Psoas muscle (tissue), 8 donors: ENCODE results near the gene SOWAHB. TPM values are rescaled to one million over a fixed set of nuclear protein-coding genes. Genes with fewer than 3 reads are reported as not detected.

Experiments
- ATAC-seq, 4 donors: fragments of 200-7000 bp; cut with Tn5 transposase; one replicate each; pipeline ENCODE4 v1.9.1; 2020; ENCODE audit warnings: moderate library complexity in 3 of 4, mild to moderate bottlenecking in 2 of 4
- DNase-seq, 2 donors: peaks; one replicate each; pipeline ENCODE4 v3.0.0-alpha.2; 2020
- H3K27ac ChIP-seq: fragments of 200-600 bp; one replicate; pipeline ENCODE4 v1.8.0; 2022
- H3K27me3 ChIP-seq, 3 donors: fragments of 200-600 bp in 1 of 3; one replicate each; pipeline versions ENCODE4 v1.6.1 to v1.8.0; 2013 to 2022; ENCODE audit warnings: low read length in 2 of 3, mild to moderate bottlenecking in 2 of 3, moderate library complexity in 1 of 3; ENCODE audit not compliant: insufficient read depth in 3 of 3
- H3K36me3 ChIP-seq, 2 donors: fragments of 200-600 bp in 1 of 2; one replicate each; pipeline versions ENCODE4 v1.6.1 to v1.8.0; 2013 to 2022; ENCODE audit warnings: low read depth in 1 of 2, mild to moderate bottlenecking in 1 of 2, moderate library complexity in 1 of 2; ENCODE audit not compliant: insufficient read depth in 1 of 2
- H3K4me1 ChIP-seq: fragments of 200-600 bp; one replicate; pipeline ENCODE4 v1.8.0; 2022
- H3K4me3 ChIP-seq: fragments of 200-600 bp; one replicate; pipeline ENCODE4 v1.8.0; 2022; ENCODE audit warnings: mild to moderate bottlenecking
- H3K9me3 ChIP-seq: fragments of 200-600 bp; one replicate; pipeline ENCODE4 v1.8.0; 2022
- WGBS, 3 donors: extraction: QIAGEN DNeasy Blood & Tissue Kit; methylation state at CpG; one replicate each; pipeline versions ENCODE4 v1.1.6 to v1.1.7; 2013; 5-methylcytosine and 5-hydroxymethylcytosine counted together
- intact Hi-C, 2 donors: fragments of 100-400 bp; cut with DNase I; formaldehyde crosslinking; loops; one replicate each; pipeline versions ENCODE4 v1.11.0 to v1.14.2; 2022
- polyA plus RNA-seq, 3 donors: library from polyadenylated mRNA; stranded (reverse); fragments of 200-250 nt; gene quantifications; one replicate each; pipeline ENCODE4 v1.2.3, GENCODE V29; 2013
- total RNA-seq, 4 donors: library from RNA; stranded (reverse); fragmentation: NEBNext Ultra II Directional in 2 of 4; extraction: Animal tissue kit (Norgen Biotek cat#: 25700) in 2 of 4; gene quantifications; one replicate each; pipeline versions ENCODE4 v1.2.1 to v1.2.4, GENCODE V29; 2021 to 2023
- TF ChIP-seq, protein P1 (sequence below): fragments of 200-600 bp; IDR thresholded peaks from one replicate; pipeline ENCODE4 v1.8.0; 2022; ENCODE audit warnings: antibody characterized with exemption
- donor health status: healthy with polysubstance abuse.
- donor health status: DM: no; HTN: no; CAD: no; lungs with moderate emphysema.
- donor health status: Bipolar disorder and iron deficiency.
- donor health status: healthy.
- donor health status: DM: yes; HTN: yes; CAD: no.
- donor health status: DM: no; HTN: no; CAD: no.
- donor health status: DM: no; HTN: no; CAD: no.
- donor health status: DM: yes; HTN: yes; CAD: no.

SOWAHB gene
- total and polyA plus RNA-seq, 7 donors: 0.03 to 0.09 TPM; not detected in 5

DNA sequence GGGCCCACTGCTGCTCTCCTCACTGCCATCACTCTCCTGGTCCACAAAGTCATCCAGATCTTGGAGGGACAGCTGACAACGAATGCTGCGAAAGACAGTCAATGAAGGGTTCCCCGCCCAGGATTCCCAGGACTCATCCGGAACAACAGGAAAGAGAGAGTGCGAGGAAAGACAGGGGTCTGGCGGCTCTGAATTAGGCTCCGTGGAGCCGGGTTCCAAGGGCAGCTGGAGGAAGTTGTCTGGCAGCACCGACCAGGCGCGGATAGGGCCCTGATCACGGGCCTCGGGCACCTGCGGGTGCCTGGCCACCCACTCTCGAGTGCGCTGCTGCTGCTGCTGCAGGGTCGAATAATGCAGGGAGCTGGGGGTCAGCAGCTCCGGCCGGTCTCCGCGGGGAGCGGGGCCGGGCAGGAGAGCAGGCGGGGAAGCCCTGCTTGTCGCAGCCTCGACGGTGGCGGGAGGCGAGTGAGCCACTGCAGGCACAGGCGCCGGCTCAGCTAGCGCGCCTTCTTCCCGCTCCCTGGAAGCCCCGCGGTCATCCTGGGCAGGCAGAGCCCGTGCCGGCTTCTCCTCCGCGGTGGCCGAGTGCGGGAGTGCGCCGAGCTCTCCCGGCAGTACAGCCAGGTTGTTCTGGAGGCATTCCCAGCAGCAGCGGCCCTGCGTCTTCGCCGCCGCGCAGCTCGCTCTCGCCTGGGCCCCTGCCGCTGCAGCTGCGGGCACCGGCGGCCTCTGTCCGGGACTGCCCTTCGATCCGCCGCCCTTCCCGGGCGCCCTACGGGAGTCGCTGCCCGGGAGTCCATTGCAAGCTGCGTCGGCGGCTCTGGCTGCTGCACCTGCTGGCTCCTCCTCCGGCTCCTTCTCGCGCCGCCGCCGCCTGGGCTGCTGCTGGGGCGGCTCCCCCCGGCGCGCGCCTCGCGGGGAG, 1.1 kb downstream of the SOWAHB start:
- H3K4me1 ChIP-seq: peaks cover 10% of the 10 kb centered on the region
- peak; percentile 44 to 55 (median 52) for ATAC-seq
- TF ChIP-seq, protein P1, sequence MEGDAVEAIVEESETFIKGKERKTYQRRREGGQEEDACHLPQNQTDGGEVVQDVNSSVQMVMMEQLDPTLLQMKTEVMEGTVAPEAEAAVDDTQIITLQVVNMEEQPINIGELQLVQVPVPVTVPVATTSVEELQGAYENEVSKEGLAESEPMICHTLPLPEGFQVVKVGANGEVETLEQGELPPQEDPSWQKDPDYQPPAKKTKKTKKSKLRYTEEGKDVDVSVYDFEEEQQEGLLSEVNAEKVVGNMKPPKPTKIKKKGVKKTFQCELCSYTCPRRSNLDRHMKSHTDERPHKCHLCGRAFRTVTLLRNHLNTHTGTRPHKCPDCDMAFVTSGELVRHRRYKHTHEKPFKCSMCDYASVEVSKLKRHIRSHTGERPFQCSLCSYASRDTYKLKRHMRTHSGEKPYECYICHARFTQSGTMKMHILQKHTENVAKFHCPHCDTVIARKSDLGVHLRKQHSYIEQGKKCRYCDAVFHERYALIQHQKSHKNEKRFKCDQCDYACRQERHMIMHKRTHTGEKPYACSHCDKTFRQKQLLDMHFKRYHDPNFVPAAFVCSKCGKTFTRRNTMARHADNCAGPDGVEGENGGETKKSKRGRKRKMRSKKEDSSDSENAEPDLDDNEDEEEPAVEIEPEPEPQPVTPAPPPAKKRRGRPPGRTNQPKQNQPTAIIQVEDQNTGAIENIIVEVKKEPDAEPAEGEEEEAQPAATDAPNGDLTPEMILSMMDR: no peak
- H3K27me3 ChIP-seq: peaks cover 2 to 65% (median 11%) of the 10 kb centered on the region in 3 donors
- intact Hi-C loops: no loop called here
- DNase-seq: peak in 1 of 2 donors; percentile 16
- H3K36me3 ChIP-seq: no peaks in the 10 kb centered on the region
- H3K9me3 ChIP-seq: no peaks in the 10 kb centered on the region
- no peak overlapping the region for H3K27ac ChIP-seq
- H3K4me3 ChIP-seq: peak overlapping the region; percentile 64
- 8 to 12% (median 10%) methylated on average over 64 to 82 of the region's 82 CpGs for WGBS, 3 donors

DNA sequence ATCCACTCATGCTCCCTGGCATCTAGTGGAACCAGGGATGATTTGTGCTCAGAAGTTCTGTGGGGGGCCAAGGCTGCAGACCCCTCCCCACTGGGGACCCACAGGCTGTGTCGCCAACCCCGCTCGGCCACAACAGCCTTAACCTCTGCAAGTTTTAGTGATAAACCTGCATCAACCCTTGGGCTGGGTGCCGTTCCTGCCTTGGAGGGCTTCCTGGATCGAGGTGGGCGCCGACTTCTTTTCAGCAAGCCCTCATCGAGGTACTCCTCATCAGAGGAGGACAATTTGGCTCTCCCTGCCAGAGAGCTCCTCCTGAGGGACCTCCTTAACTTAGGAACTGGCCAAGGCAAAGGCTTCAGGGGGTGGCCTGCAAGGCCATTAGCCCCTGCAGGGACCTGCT, 1.9 kb downstream of the SOWAHB start:
- H3K36me3 ChIP-seq: no peaks in the 10 kb centered on the region
- peaks cover 2 to 68% (median 11%) of the 10 kb centered on the region in 3 donors for H3K27me3 ChIP-seq
- intact Hi-C loops: no loop called here
- ATAC-seq (no peak), DNase-seq (no peak)
- no peak overlapping the region for H3K27ac ChIP-seq
- 95 to 98% (median 95%) methylated on average over 8 of the region's 8 CpGs for WGBS, 3 donors
- H3K4me3 ChIP-seq: no peak overlapping the region
- no peaks in the 10 kb centered on the region for H3K9me3 ChIP-seq
- TF ChIP-seq, protein P1: no peak
- H3K4me1 ChIP-seq: peaks cover 10% of the 10 kb centered on the region

DNA sequence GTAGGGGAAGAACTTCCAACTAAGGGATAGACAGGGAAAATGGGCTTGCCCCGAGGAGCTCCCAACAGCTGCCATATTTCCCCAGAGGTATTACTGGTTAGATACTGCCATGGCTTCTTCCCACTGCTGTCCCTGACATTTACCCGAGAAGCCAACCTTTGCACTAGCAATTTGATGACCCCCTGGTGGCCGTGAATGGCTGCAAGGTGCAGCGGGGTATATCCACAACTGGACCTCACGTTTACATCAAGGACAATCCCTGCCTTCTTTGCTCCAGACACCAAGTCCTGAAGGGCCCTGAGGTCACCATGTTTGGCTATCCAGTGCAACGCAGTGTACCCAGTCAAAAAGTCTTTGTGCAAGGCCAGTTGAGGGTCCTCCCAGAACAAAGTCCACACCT, 2.3 kb downstream of the SOWAHB start:
- 90 to 93% (median 91%) methylated on average over 6 of the region's 6 CpGs for WGBS, 3 donors
- peaks cover 2 to 68% (median 12%) of the 10 kb centered on the region in 3 donors for H3K27me3 ChIP-seq

DNA sequence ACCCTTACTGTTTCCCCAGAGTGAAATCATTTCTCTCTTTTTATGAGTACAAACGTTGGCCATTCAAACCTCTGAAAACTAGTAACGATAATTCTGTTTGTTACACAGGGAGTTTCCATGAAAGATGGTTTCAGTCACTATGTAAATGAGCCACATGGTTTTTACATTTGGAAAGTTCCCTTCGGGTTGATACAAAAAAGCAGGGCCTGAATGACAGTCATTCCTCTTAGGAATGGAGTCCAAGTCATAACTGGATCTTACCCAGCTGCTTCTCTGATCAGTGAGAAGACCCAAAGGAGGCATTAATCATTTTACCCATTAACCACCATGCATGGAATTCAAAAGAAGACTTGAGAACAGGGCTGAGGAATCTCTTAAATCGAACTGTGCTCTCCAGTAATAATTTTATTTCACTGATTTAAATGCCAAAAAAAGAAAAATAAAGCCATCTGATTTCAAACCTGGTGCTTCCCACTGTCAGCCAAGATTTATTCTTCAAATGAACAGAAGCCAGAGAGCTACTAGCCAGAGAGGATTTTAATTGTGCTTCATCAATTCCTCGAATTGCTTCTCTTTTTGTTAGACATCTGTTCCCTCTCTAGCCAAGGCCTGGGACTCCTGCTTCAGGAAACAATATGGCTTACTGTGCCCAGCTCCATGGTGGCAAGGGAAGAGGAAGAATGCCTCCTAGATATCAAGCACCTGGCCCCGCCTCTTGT, 3.2 kb downstream of the SOWAHB start:
- WGBS, 3 donors: 44 to 55% (median 49%) methylated on average over 6 of the region's 6 CpGs
- TF ChIP-seq, protein P1: no peak
- intact Hi-C loops: no loop called here
- DNase-seq (no peak), ATAC-seq (no peak)
- Histone ChIP-seq H3K4me3 (no peak overlapping the region), H3K4me1 (peaks cover 10% of the 10 kb centered on the region), H3K9me3 (no peaks in the 10 kb centered on the region), H3K36me3 (no peaks in the 10 kb centered on the region), H3K27me3 (peaks cover under 1 to 66% (median 15%) of the 10 kb centered on the region in 3 donors), H3K27ac (no peak overlapping the region)

More for the DNA sequence above, 2.3 kb downstream of the SOWAHB start:
- intact Hi-C loops: no loop called here
- H3K36me3 ChIP-seq: no peaks in the 10 kb centered on the region
- H3K4me1 ChIP-seq: peaks cover 10% of the 10 kb centered on the region
- DNase-seq (no peak), ATAC-seq (no peak)
- H3K4me3 ChIP-seq: no peak overlapping the region
- TF ChIP-seq, protein P1: no peak
- H3K27ac ChIP-seq: no peak overlapping the region
- no peaks in the 10 kb centered on the region for H3K9me3 ChIP-seq
